NT2/D1 (cell line): ENCODE measurements around the gene COBL.

Source experiments
- YY1 ChIP-seq: IDR thresholded peaks from 2 replicates; pipeline ENCODE4 v1.6.1; 2011; ENCODE audit not compliant: insufficient read length, insufficient read depth
- ZNF274 ChIP-seq: IDR thresholded peaks from 2 replicates; pipeline ENCODE4 v1.6.1; 2011; ENCODE audit warnings: mild to moderate bottlenecking, low read depth, low read length

GRCh38 chr7:51144178-51144577 lies 172.4 kb downstream of the COBL start:
- TF ChIP-seq ZNF274 = no peak
- TF ChIP-seq YY1 = no peak
